Activated naive CD4-positive, alpha-beta T cell treated with anti-CD3 and anti-CD28 coated beads, Interleukin-2, amount 50 U/mL, for 72 hours (primary cell): ENCODE results near the gene CCDC18. TPM values are rescaled to one million over a fixed set of nuclear protein-coding genes. Genes with fewer than 3 reads are reported as not detected.
"Not testable (repeated sequence)": the region's sequence is repeated elsewhere in the genome, so short reads cannot be mapped to it uniquely, and the experiment has no call there.

Experiments
- ATAC-seq, 2 donors: fragments of 150-1000 bp; cut with Tn5 transposase; 2 replicates each; pipeline ENCODE4 v1.10.0; 2021; ENCODE audit warnings: mild to moderate bottlenecking in 2 of 2, moderate library complexity in 2 of 2
- DNase-seq, 2 donors: peaks; one replicate each; pipeline ENCODE4 v3.0.0; 2021 to 2022; ENCODE audit warnings: low spot score in 2 of 2
- H3K27ac Mint-ChIP-seq, 2 donors: one replicate each; pipeline ENCODE4 v1.8.0; 2022; ENCODE audit warnings: mild to moderate bottlenecking in 2 of 2, mixed read lengths in 2 of 2
- H3K36me3 Mint-ChIP-seq, 2 donors: one replicate each; pipeline ENCODE4 v1.8.0; 2022; ENCODE audit warnings: mixed read lengths in 2 of 2
- H3K9me3 Mint-ChIP-seq, 2 donors: one replicate each; pipeline ENCODE4 v1.8.0; 2022; ENCODE audit warnings: mixed read lengths in 2 of 2
- total RNA-seq, 2 donors: library from RNA; stranded (reverse); gene quantifications; one replicate each; pipeline ENCODE4 v1.2.3, GENCODE V29; 2022

Gene CCDC18
- 10 to 100 TPM in 1 of 2 donors, 1 to 10 TPM in 1; 9.6 to 22.6 TPM for total RNA-seq

- Mint-ChIP-seq H3K9me3 (no peaks in the 10 kb centered on the region), H3K27ac (peak within 1 kb of the TSS; percentile 99 to 100), H3K36me3 (peaks cover 27 to 46% of the 10 kb centered on the region in 2 donors)
- DNase-seq (no peak), ATAC-seq (peak; percentile 25 to 26)
Observed at GRCh38 chr1:93180723-93181613, at the start of gene CCDC18. Gene CCDC18, plus strand, starts transcription at chr1:93180724. Its CDS starts 2,638 bp downstream, at chr1:93183362.

DNA sequence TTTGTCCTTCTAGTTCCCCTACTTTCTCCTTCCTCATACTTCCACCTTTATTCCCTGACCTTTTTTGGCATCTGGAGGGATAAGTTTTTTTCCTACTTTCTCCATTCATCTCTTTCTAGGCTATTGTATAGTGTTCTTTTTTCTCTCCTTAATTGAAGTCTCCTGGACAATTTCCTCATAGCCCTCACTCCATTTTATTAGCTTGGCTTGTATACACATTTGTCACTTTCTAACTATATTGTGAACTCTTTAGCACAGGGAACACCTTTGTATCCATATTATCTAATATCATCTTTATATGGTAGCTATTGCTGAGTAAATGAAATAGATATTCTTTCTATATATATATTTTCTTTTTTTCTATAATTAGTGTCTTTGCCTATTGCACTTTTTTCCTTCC is 47.9 kb upstream of the CCDC18 start:
- ATAC-seq (no peak), DNase-seq (no peak)
- no peak overlapping the region for H3K27ac Mint-ChIP-seq
- H3K36me3 Mint-ChIP-seq, result peaks cover 0 to 6% of the 10 kb centered on the region in 2 donors
- H3K9me3 Mint-ChIP-seq, result no peaks in the 10 kb centered on the region

DNA sequence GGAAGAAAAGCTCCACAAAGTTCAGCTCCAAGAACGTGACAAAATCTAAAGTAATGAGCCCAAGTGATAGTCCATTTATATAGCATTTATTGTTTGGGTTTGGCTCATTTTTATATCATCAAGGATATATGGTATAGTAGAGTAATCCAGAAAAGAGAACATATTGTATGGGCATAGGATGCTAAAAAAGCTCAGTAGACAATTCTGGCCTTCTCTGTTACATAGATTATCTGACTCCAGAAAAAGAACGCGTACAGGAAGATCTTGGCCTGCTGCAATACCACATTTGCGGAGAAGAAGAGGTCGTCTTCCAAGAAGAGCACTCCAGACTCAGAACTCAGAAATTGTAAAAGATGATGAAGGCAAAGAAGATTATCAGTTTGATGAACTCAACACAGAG is 44.1 kb upstream of the CCDC18 start:
- peaks cover 0 to 6% of the 10 kb centered on the region in 2 donors for H3K36me3 Mint-ChIP-seq
- ATAC-seq (no peak), DNase-seq (no peak)
- H3K9me3 Mint-ChIP-seq, result no peaks in the 10 kb centered on the region
- no peak overlapping the region for H3K27ac Mint-ChIP-seq

- DNase-seq (no peak), ATAC-seq (no peak)
- Mint-ChIP-seq H3K9me3 (no peaks in the 10 kb centered on the region), H3K36me3 (peaks cover 0 to 6% of the 10 kb centered on the region in 2 donors), H3K27ac (no peak overlapping the region)
Observed at GRCh38 chr1:93137604-93138292, 42.8 kb upstream of the CCDC18 start.

- H3K36me3 Mint-ChIP-seq, result peaks cover 0 to 6% of the 10 kb centered on the region in 2 donors
- no peak for ATAC-seq
Observed at GRCh38 chr1:93140106-93140505, 40.4 kb upstream of the CCDC18 start.

GRCh38 chr1:93142161-93142560 is 38.4 kb upstream of the CCDC18 start:
- Mint-ChIP-seq H3K9me3 (no peaks in the 10 kb centered on the region), H3K36me3 (no peaks in the 10 kb centered on the region), H3K27ac (no peak overlapping the region)
- no peak for DNase-seq
- no peak for ATAC-seq

More at GRCh38 chr1:93140106-93140505, 40.4 kb upstream of the CCDC18 start:
- no peaks in the 10 kb centered on the region for H3K9me3 Mint-ChIP-seq
- DNase-seq, result no peak
- H3K27ac Mint-ChIP-seq, result no peak overlapping the region

DNA sequence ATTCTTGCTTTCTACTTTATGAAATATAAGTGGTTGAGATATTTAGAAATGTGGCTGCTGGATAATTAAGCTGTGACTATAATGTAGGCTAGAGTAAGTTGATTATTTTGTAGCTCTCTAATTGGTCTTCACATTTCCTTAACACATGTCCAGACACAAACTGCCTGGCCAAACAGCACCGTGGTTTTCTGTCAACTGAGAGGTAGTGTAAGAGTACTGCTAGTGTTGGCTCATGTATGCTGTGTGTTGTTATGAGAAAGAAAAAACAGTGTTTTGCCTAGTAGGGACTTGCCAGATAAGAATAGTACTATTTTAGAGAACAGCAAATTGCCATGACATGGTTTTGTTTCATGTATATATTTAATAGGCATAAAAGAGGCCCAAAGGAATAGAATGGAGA is 37.4 kb upstream of the CCDC18 start:
- H3K9me3 Mint-ChIP-seq, result no peaks in the 10 kb centered on the region
- DNase-seq (no peak), ATAC-seq (no peak)
- H3K36me3 Mint-ChIP-seq, result peaks cover 7 to 8% of the 10 kb centered on the region in 2 donors
- H3K27ac Mint-ChIP-seq, result no peak overlapping the region

DNA sequence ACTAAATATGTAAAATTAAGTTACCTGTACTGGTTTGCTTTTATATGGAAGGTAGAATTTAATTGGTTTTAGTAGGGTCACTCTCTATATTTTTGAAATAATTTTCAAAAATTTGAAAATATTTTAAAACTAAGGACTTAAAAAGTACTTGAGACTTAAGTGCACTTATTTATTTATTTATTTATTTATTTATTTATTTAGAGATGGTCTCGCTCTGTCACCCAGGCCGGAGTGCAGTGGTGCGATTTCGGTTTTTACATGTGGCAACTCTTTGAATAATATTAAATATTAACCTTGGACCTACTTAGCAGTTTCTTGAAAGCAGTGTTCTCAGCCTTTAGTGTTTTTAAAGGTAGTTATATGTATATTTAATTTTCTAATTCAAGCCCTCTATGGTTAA is 36.8 kb upstream of the CCDC18 start:
- ATAC-seq, result no peak
- Mint-ChIP-seq H3K36me3 (peaks cover 10 to 13% of the 10 kb centered on the region in 2 donors), H3K9me3 (no peaks in the 10 kb centered on the region), H3K27ac (no peak overlapping the region)
- no peak for DNase-seq

DNA sequence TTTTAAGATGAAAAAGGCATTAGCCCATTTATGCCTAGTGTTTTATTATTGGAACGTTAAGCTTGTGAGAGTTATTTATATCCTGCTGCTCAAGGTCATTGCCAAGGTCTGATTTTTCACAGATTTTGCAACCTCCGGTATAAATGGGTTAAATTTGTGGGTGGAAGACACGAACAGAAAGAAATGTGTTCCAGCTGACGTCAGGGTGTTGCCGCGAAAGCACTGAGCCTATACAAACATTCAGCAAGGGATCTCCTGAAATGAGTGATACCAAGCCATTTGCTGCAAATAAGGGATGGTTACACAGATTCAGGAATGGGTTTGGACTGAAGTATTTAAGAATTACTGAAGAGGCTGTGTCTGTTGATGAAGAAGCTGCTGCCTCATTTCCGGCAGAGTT is 32.5 kb upstream of the CCDC18 start:
- Mint-ChIP-seq H3K36me3 (peaks cover 10 to 22% of the 10 kb centered on the region in 2 donors), H3K27ac (peak overlapping the region in 1 of 2 donors; percentile 36), H3K9me3 (no peaks in the 10 kb centered on the region)
- DNase-seq, result no peak
- no peak for ATAC-seq

DNA sequence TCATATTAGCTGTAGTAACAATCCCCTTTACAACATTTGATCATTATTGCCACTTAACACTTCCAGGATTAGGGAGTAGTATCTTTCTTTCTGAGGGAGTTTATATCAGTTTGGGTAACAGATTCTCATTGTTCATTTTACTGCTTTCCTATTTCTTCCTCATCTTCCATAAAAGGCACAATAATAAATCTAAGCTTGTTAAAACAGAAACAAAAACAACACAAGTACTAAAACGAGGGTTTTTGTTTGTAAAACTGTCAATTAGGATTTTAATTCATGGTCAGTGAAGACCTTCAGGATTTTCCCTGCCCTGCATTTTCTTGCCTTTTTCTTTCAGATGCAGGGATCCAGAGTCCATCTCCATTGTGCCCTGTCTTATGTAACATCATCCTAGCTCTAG is 29.8 kb upstream of the CCDC18 start:
- DNase-seq, result no peak
- ATAC-seq, result no peak

DNA sequence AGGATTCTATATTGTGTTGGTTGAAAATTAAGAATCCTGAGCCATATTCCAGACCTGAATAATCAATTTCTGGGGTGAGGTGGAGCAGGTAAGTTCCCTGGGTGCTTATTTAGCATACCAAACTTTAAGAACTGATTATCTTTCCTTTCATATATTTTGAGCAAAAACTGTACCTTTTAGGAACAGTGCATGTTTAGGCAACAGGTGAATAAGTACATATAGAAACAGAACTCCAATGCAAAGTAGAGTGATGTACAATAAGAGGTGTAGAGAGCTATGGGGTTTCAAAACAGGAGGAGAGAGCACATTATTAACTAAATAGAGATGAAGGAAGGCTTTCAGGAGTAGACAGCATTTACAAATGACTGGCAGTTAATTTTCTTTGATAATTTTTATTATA is 29.1 kb upstream of the CCDC18 start:
- no peak overlapping the region for H3K27ac Mint-ChIP-seq
- H3K9me3 Mint-ChIP-seq, result no peaks in the 10 kb centered on the region
- ATAC-seq (no peak), DNase-seq (no peak)
- peaks cover 13 to 26% of the 10 kb centered on the region in 2 donors for H3K36me3 Mint-ChIP-seq

More for the DNA sequence above, 29.8 kb upstream of the CCDC18 start:
- Mint-ChIP-seq H3K36me3 (peaks cover 10 to 26% of the 10 kb centered on the region in 2 donors), H3K9me3 (no peaks in the 10 kb centered on the region), H3K27ac (no peak overlapping the region)

GRCh38 chr1:93152835-93153234 is 27.7 kb upstream of the CCDC18 start:
- Mint-ChIP-seq H3K9me3 (no peaks in the 10 kb centered on the region), H3K27ac (peak overlapping the region in 1 of 2 donors; percentile 24), H3K36me3 (peaks cover 9 to 20% of the 10 kb centered on the region in 2 donors)
- peak; percentile 26 to 59 for ATAC-seq
- no peak for DNase-seq

DNA sequence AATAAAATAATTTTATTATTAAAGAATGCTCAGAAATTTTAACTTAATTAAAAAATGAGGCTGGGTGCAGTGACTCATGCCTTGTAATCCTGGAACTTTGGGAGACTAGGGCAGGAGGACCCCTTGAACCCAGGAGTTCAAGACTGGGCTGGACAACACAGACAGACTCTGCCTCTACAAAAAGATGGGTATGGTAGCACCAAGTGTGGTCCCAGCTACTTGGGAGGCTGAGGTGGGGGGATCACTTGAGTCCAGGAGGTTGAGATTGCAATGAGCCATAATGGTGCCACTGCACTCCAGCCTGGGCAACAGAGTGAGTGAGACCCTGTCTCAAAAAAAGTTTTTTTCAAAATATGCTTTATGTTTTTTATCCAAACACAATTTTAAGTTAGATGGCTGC is 25.6 kb upstream of the CCDC18 start:
- Mint-ChIP-seq H3K27ac (no peak overlapping the region), H3K9me3 (no peaks in the 10 kb centered on the region), H3K36me3 (peaks cover 4 to 11% of the 10 kb centered on the region in 2 donors)
- ATAC-seq (no peak), DNase-seq (no peak)

DNA sequence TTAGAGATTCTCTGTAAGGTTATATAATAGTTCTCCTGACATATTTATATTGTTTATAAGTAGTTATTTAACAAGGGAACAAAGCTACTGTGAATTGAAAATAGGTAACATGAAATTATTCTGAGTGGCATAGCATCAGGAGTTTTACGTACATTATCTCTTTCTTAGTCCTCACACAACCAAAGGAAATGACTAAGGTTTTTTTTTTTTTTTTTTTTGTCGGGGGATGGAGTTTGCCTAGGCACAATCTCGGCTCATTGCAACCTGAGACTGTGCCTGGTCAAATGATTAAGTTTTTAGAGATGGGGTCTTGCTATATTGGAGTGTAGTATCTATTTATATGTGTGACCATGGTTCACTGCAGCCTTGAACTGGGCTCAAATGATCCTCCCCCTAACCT is 25.2 kb upstream of the CCDC18 start:
- H3K36me3 Mint-ChIP-seq, result peaks cover 4 to 11% of the 10 kb centered on the region in 2 donors
- DNase-seq, result no peak
- H3K27ac Mint-ChIP-seq, result no peak overlapping the region
- ATAC-seq, result peak; percentile 67 to 77
- H3K9me3 Mint-ChIP-seq, result no peaks in the 10 kb centered on the region

GRCh38 chr1:93159337-93159736 is 21.2 kb upstream of the CCDC18 start:
- peaks cover 0 to 4% of the 10 kb centered on the region in 2 donors for H3K36me3 Mint-ChIP-seq
- no peak overlapping the region for H3K27ac Mint-ChIP-seq
- DNase-seq, result no peak
- H3K9me3 Mint-ChIP-seq, result no peaks in the 10 kb centered on the region
- no peak for ATAC-seq

DNA sequence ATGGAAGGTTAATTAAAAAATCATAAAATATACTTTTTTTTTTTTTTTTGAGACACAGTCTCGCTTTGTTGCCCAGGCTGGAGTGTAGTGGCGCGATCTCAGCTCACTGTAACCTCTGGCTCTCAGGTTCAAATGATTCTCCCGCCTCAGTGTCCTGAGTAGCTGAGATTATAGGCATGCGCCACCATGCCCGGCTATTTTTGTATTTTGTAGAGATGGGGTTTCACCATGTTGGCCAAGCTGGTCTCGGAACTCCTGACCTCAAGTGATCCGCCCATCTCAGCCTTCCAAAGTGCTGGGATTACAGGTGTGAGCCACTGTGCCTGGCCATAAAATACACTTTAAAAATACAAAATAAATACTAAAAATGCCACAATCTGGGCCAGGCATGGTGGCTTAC is 17.2 kb upstream of the CCDC18 start:
- not testable (repeated sequence) for ATAC-seq
- H3K9me3 Mint-ChIP-seq, result peaks cover 4 to 16% of the 10 kb centered on the region in 2 donors
- H3K36me3 Mint-ChIP-seq, result peaks cover 14 to 33% of the 10 kb centered on the region in 2 donors

GRCh38 chr1:93164816-93165215 is 15.7 kb upstream of the CCDC18 start:
- H3K27ac Mint-ChIP-seq, result peak overlapping the region in 1 of 2 donors; percentile 2
- ATAC-seq (no peak), DNase-seq (no peak)
- H3K36me3 Mint-ChIP-seq, result peaks cover 26 to 46% of the 10 kb centered on the region in 2 donors
- H3K9me3 Mint-ChIP-seq, result peaks cover 4 to 17% of the 10 kb centered on the region in 2 donors

More for the DNA sequence above, 17.2 kb upstream of the CCDC18 start:
- not testable (repeated sequence) for H3K27ac Mint-ChIP-seq, DNase-seq
